ENCODE measurements around the gene GRID2. TPM values are rescaled to one million over a fixed set of nuclear protein-coding genes. Genes with fewer than 3 reads are reported as not detected.

GRID2 gene
- total RNA-seq, 2 donors from 2014 or later, result not detected

DNA sequence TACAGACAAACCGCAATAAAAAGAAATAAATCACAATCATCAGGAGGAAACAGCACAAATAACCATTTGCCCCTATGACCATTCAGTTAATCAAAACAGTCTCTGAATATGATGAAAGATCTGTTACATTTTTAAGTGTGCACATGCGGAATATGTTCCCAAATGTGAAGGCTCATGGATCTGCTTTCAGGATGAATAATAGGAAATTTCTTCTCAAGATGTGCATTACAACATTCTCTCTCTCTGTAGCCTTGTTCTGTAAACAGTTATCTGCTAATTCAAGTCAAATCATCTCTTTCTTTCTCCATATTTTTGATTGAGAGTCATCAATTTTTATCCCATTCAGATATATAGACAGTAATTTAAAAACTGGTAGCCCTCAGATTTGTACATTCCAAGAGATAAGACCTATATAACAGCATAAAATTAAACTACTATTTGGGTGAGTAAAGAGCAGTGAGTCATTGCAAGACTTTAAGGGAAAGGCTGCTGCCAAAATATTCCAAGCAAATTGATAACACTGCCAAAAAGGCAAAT is 1090.8 kb downstream of the GRID2 start:
- intact Hi-C loops (cut with DNase I), result no loop called here
- no peaks in the 10 kb centered on the region for H3K4me1 ChIP-seq
- DNase-seq, result no peak
- H3K27ac ChIP-seq, result no peak overlapping the region
- no peak for TF ChIP-seq CTCF (IDR thresholded peaks at IDR 0.05)
- H3K27me3 ChIP-seq, result no peaks in the 10 kb centered on the region
- H3K9me3 ChIP-seq, result no peaks in the 10 kb centered on the region
- H3K9ac ChIP-seq (ENCODE audit: low read depth in 2 of 2, low read length in 2 of 2), result no peak overlapping the region
- no peak overlapping the region for H3K4me3 ChIP-seq
- H3K36me3 ChIP-seq, result no peaks in the 10 kb centered on the region

- H3K9ac ChIP-seq (ENCODE audit: low read depth in 2 of 2, low read length in 2 of 2), result no peak overlapping the region
- H3K4me3 ChIP-seq, result no peak overlapping the region
- H3K4me1 ChIP-seq, result no peaks in the 10 kb centered on the region
- no peaks in the 10 kb centered on the region for H3K9me3 ChIP-seq
- no peak overlapping the region for H3K27ac ChIP-seq
- no peaks in the 10 kb centered on the region for H3K27me3 ChIP-seq
- no peak for TF ChIP-seq CTCF (IDR thresholded peaks at IDR 0.05)
- H3K36me3 ChIP-seq, result no peaks in the 10 kb centered on the region
- no peak for DNase-seq
- intact Hi-C loops (cut with DNase I), result no loop called here
Measured at GRCh38 chr4:93396272-93396671, 1092.5 kb downstream of the GRID2 start.

GRCh38 chr4:93403571-93403970 is 1099.8 kb downstream of the GRID2 start:
- Histone ChIP-seq H3K9ac (ENCODE audit: low read depth in 2 of 2, low read length in 2 of 2) (no peak overlapping the region), H3K27ac (no peak overlapping the region), H3K4me1 (no peaks in the 10 kb centered on the region), H3K27me3 (no peaks in the 10 kb centered on the region), H3K9me3 (no peaks in the 10 kb centered on the region), H3K4me3 (no peak overlapping the region), H3K36me3 (no peaks in the 10 kb centered on the region)
- intact Hi-C loops (cut with DNase I), result no loop called here
- no peak for DNase-seq
- TF ChIP-seq CTCF (IDR thresholded peaks at IDR 0.05), result no peak

- H3K27ac ChIP-seq, result no peak overlapping the region
- intact Hi-C loops (cut with DNase I), result no loop called here
- H3K4me1 ChIP-seq, result no peaks in the 10 kb centered on the region
- TF ChIP-seq CTCF (IDR thresholded peaks at IDR 0.05), result no peak
- no peaks in the 10 kb centered on the region for H3K9me3 ChIP-seq
- no peaks in the 10 kb centered on the region for H3K36me3 ChIP-seq
- H3K4me3 ChIP-seq, result no peak overlapping the region
- no peak overlapping the region for H3K9ac ChIP-seq (ENCODE audit: low read depth in 2 of 2, low read length in 2 of 2)
- H3K27me3 ChIP-seq, result no peaks in the 10 kb centered on the region
- DNase-seq, result no peak
Measured at GRCh38 chr4:93407493-93408275, 1103.9 kb downstream of the GRID2 start.

DNA sequence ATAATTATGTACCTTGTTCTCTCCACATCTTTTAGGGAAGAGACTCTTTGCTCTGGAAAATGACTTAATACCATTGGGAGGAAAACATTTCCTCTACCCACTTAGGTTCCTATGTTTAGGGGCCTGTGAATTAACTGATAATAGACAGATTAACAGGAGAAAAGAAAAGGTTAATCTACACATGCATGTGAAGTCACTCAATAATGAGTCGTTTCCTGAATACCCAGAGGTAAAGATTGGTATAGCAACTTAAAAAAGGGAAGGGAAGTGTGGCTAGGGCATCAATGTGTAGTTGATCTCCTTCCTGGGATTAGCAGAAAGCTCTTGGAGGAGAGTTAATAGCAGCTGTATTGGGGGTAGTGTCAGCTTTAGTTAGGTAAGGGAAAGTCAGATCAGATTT is 1105.3 kb downstream of the GRID2 start:
- intact Hi-C loops (cut with DNase I), result no loop called here
- H3K27ac ChIP-seq, result no peak overlapping the region
- TF ChIP-seq CTCF (IDR thresholded peaks at IDR 0.05), result no peak
- no peak overlapping the region for H3K9ac ChIP-seq (ENCODE audit: low read depth in 2 of 2, low read length in 2 of 2)
- no peaks in the 10 kb centered on the region for H3K4me1 ChIP-seq
- no peak overlapping the region for H3K4me3 ChIP-seq
- no peaks in the 10 kb centered on the region for H3K9me3 ChIP-seq
- DNase-seq, result no peak
- no peaks in the 10 kb centered on the region for H3K27me3 ChIP-seq
- no peaks in the 10 kb centered on the region for H3K36me3 ChIP-seq
